A549 (cell line): Measurements from ENCODE around the gene RRH. TPM values are rescaled to one million over a fixed set of nuclear protein-coding genes. Genes with fewer than 3 reads are reported as not detected.

ENCODE experiments used
- ATAC-seq, 2 experiments: fragments of 200-7000 bp in 1 of 2; fragments of >200 bp in 1 of 2; cut with Nextera tagmentation in 1 of 2; cut with Tn5 transposase in 1 of 2; 3 replicates each; pipeline versions ENCODE4 v1.8.0 to v1.9.1; 2018 to 2020; ENCODE audit warnings: mild to moderate bottlenecking in 1 of 2, moderate library complexity in 1 of 2
- CTCF ChIA-PET: fragments of 300-600 bp; sonication (Branson Sonifier 250); formaldehyde crosslinking; extraction: SDS; loops from one replicate; lab custom pipeline; 2021; ENCODE audit warnings: antibody characterized with exemption, inconsistent platforms; lab: Yijun Ruan, JAX
- POLR2A ChIA-PET: fragments of 350-600 bp; formaldehyde crosslinking; extraction: SDS; loops from one replicate; lab custom pipeline; 2021; ENCODE audit warnings: antibody characterized with exemption, inconsistent platforms; lab: Yijun Ruan, JAX
- DNase-seq, 2 experiments: peaks; one replicate each; pipeline versions ENCODE4 v3.0.0 to v3.0.0-alpha.2; 2011 to 2016; ENCODE audit warnings: low read depth in 1 of 2, low spot score in 1 of 2
- FAIRE-seq: peaks from 2 replicates; lab custom pipeline; 2011; peaks lifted over from hg19 to GRCh38; lab: Jason Lieb, UNC
- H3K27ac ChIP-seq, 2 experiments: fragments of >200 bp; sonication (Bioruptor Twin); formaldehyde crosslinking; 3 replicates each; pipeline ENCODE4 v1.5.1; 2016 to 2017
- H3K4me1 ChIP-seq: fragments of >200 bp; sonication (Bioruptor Twin); formaldehyde crosslinking; 3 replicates; pipeline ENCODE4 v1.6.1; 2016
- H3K4me2 ChIP-seq: fragments of >200 bp; sonication (Bioruptor Twin); formaldehyde crosslinking; 3 replicates; pipeline ENCODE4 v1.6.1; 2016
- H3K4me3 ChIP-seq: fragments of >200 bp; sonication (Bioruptor Twin); formaldehyde crosslinking; 3 replicates; pipeline ENCODE4 v1.5.1; 2016
- H3K9me3 ChIP-seq: fragments of >200 bp; sonication (Bioruptor Twin); formaldehyde crosslinking; 3 replicates; pipeline ENCODE4 v1.6.1; 2016
- CHD2 ChIP-seq: fragments of 150-350 bp; IDR thresholded peaks from 2 replicates; pipeline ENCODE4 v1.6.1; 2014; ENCODE audit warnings: low read length; ENCODE audit not compliant: partially characterized antibody
- EHF ChIP-seq: fragments of 250-450 bp; sonication (Bioruptor Pico); IDR thresholded peaks from 2 replicates; pipeline ENCODE4 v1.5.0; 2020; ENCODE audit warnings: mild to moderate bottlenecking
- ESRRA ChIP-seq: fragments of 150-350 bp; IDR thresholded peaks from 2 replicates; pipeline ENCODE4 v1.6.1; 2014; ENCODE audit warnings: mild to moderate bottlenecking, low read length, borderline replicate concordance
- FOSB ChIP-seq: fragments of 250-450 bp; sonication (Bioruptor Pico); IDR thresholded peaks from 2 replicates; pipeline ENCODE4 v1.5.0; 2020; ENCODE audit warnings: mild to moderate bottlenecking, moderate library complexity
- FOXS1 ChIP-seq: fragments of 250-450 bp; sonication (Bioruptor Pico); IDR thresholded peaks from 2 replicates; pipeline ENCODE4 v1.5.0; 2020; ENCODE audit warnings: mild to moderate bottlenecking, moderate library complexity
- GATA3 ChIP-seq: IDR thresholded peaks from 2 replicates; pipeline ENCODE4 v1.6.1; 2012; ENCODE audit warnings: borderline replicate concordance
- HOXA7 ChIP-seq: fragments of 250-450 bp; sonication (Bioruptor Pico); IDR thresholded peaks from 2 replicates; pipeline ENCODE4 v1.5.0; 2020; ENCODE audit warnings: mild to moderate bottlenecking, moderate library complexity
- HOXB5 ChIP-seq: fragments of 250-450 bp; sonication (Bioruptor Pico); IDR thresholded peaks from 2 replicates; pipeline ENCODE4 v1.5.0; 2020; ENCODE audit warnings: mild to moderate bottlenecking, moderate library complexity
- MAFK ChIP-seq: fragments of 450-650 bp; IDR thresholded peaks from 2 replicates; pipeline ENCODE4 v1.6.1; 2014; ENCODE audit not compliant: partially characterized antibody
- RARB ChIP-seq: fragments of 250-450 bp; sonication (Bioruptor Pico); IDR thresholded peaks from 2 replicates; pipeline ENCODE4 v1.8.0; 2021; ENCODE audit warnings: mild to moderate bottlenecking, moderate library complexity
- RCOR1 ChIP-seq: fragments of 150-350 bp; IDR thresholded peaks from 2 replicates; pipeline ENCODE4 v1.6.1; 2014; ENCODE audit warnings: antibody characterized with exemption, low read length, low read depth
- RNF2 ChIP-seq: fragments of 200-600 bp; sonication (generic); IDR thresholded peaks from 2 replicates; pipeline ENCODE4 v1.6.1; 2016; ENCODE audit warnings: low read depth, mild to moderate bottlenecking, antibody characterized with exemption, moderate library complexity, borderline replicate concordance
- SMC3 ChIP-seq: fragments of >200 bp; sonication (Bioruptor Twin); formaldehyde crosslinking; IDR thresholded peaks from 3 replicates; pipeline ENCODE4 v1.6.1; 2018; ENCODE audit warnings: inconsistent platforms
- TFCP2L1 ChIP-seq: fragments of 250-450 bp; sonication (Bioruptor Pico); IDR thresholded peaks from 2 replicates; pipeline ENCODE4 v1.5.0; 2021; ENCODE audit warnings: mild to moderate bottlenecking
- TP53 ChIP-seq: fragments of 250-450 bp; sonication (Bioruptor Pico); IDR thresholded peaks from 2 replicates; pipeline ENCODE4 v1.5.0; 2021; ENCODE audit warnings: mild to moderate bottlenecking, moderate library complexity
- ZC3H11A ChIP-seq: fragments of 450-650 bp; IDR thresholded peaks from 2 replicates; pipeline ENCODE4 v1.6.1; 2014; ENCODE audit warnings: antibody characterized with exemption, mild to moderate bottlenecking
- WGBS: methylation state at CpG from one replicate; pipeline ENCODE4 v1.1.6; 2017; ENCODE audit errors: missing lambda C conversion rate; 5-methylcytosine and 5-hydroxymethylcytosine counted together
- polyA plus RNA-seq, 4 experiments: library from polyadenylated mRNA; depleted of rRNA in 3 of 4; stranded (reverse); fragments of >200 nt; fragmentation: RNase III in 1 of 4; extraction: RNeasy Plus Mini Kit Qiagen cat#74134 plus additional on column Dnase treatment in 1 of 4; gene quantifications; 2 replicates in 3 of 4; 3 replicates in 1 of 4; pipeline ENCODE4 v1.2.3, GENCODE V29; 2011 to 2017
- TF ChIP-seq, protein P1 (sequence below): IDR thresholded peaks from 2 replicates; pipeline ENCODE4 v1.6.1; 2012; ENCODE audit warnings: low read depth, borderline replicate concordance
- TF ChIP-seq, protein P2 (sequence below): fragments of 250-450 bp; sonication (Bioruptor Pico); IDR thresholded peaks from 2 replicates; pipeline ENCODE4 v1.5.0; 2020; ENCODE audit warnings: low read depth, mild to moderate bottlenecking, moderate library complexity

Gene RRH
- polyA plus RNA-seq, 2 of the 4 experiments (the other 2 are of a cell fraction), result 0.10 to 0.18 TPM

DNA sequence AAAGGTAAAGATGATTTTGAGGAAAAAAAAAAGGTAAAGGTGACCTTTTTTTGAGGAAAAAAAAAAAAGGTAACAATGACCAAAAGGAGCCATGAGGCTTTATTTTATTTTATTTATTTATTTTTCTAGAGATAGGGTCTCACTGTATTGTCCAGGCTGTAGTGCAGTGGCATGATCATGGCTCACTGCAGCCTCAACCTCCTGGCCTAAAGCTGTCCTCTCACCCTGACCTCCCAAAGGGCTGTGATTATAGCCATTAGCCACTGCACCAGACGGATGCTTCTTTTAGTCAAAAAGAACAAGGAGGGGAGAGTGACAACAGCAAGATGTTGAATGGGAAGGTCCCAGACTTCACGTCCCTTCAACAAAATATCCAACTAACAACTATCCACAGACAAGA is 50.6 kb downstream of the RRH start:
- TF ChIP-seq MAFK (no peak), CHD2 (no peak), TFCP2L1 (no peak), EHF (CRISPR knock-in tag) (no peak), ZC3H11A (no peak)
- no peak overlapping the region for H3K4me2 ChIP-seq
- POLR2A ChIA-PET, result no interaction called here
- ATAC-seq (no peak), FAIRE-seq (no peak), DNase-seq (no peak)
- no peaks in the 10 kb centered on the region for H3K4me1 ChIP-seq
- CTCF ChIA-PET, result no interaction called here
- no peak overlapping the region for H3K27ac ChIP-seq
- no peak overlapping the region for H3K4me3 ChIP-seq
- WGBS, result 35% methylated on average over 2 of the region's 2 CpGs
- no peaks in the 10 kb centered on the region for H3K9me3 ChIP-seq

DNA sequence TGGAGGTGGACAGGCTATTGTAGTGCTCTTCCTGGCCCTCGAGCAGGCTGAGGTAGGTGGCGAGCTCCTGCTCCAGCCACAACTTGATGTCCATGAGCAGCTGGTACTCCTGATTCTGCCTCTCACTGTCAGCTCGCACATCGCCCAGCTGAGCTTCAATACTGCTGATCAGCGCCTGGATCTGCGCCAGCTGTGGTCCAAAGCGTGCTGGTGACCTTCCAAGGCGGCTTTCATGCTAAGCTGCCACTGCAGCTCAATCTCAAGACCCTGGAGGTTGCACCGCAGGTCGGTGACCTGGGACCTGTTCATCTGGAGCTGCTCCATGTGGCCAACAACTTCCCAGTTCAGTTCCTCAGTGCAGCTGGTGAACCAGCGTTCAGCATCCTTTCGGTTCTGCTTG is 51.3 kb downstream of the RRH start:
- no peak for ATAC-seq
- no peak overlapping the region for H3K4me2 ChIP-seq
- no peak for DNase-seq
- no peak overlapping the region for H3K4me3 ChIP-seq
- H3K9me3 ChIP-seq, result no peaks in the 10 kb centered on the region
- CTCF ChIA-PET, result interaction anchor here (1.5 kb wide), 1 partner anchor 99 kb away, joined by 4 read pairs; no protein-coding TSS in a partner anchor
- TF ChIP-seq SMC3 (no peak), TP53 (no peak), ESRRA (no peak), RARB (CRISPR knock-in tag) (no peak), TFCP2L1 (no peak), HOXA7 (CRISPR knock-in tag) (no peak), RNF2 (no peak), RCOR1 (no peak), FOXS1 (CRISPR knock-in tag) (no peak), CHD2 (no peak), HOXB5 (CRISPR knock-in tag) (no peak), FOSB (CRISPR knock-in tag) (no peak)
- TF ChIP-seq, protein P1, sequence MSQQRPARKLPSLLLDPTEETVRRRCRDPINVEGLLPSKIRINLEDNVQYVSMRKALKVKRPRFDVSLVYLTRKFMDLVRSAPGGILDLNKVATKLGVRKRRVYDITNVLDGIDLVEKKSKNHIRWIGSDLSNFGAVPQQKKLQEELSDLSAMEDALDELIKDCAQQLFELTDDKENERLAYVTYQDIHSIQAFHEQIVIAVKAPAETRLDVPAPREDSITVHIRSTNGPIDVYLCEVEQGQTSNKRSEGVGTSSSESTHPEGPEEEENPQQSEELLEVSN, result no peak
- TF ChIP-seq, protein P2, sequence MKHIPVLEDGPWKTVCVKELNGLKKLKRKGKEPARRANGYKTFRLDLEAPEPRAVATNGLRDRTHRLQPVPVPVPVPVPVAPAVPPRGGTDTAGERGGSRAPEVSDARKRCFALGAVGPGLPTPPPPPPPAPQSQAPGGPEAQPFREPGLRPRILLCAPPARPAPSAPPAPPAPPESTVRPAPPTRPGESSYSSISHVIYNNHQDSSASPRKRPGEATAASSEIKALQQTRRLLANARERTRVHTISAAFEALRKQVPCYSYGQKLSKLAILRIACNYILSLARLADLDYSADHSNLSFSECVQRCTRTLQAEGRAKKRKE (CRISPR knock-in tag), result no peak
- no peaks in the 10 kb centered on the region for H3K4me1 ChIP-seq
- POLR2A ChIA-PET, result no interaction called here
- WGBS, result 65% methylated on average over 7 of the region's 12 CpGs
- H3K27ac ChIP-seq, result no peak overlapping the region
- no peak for FAIRE-seq

DNA sequence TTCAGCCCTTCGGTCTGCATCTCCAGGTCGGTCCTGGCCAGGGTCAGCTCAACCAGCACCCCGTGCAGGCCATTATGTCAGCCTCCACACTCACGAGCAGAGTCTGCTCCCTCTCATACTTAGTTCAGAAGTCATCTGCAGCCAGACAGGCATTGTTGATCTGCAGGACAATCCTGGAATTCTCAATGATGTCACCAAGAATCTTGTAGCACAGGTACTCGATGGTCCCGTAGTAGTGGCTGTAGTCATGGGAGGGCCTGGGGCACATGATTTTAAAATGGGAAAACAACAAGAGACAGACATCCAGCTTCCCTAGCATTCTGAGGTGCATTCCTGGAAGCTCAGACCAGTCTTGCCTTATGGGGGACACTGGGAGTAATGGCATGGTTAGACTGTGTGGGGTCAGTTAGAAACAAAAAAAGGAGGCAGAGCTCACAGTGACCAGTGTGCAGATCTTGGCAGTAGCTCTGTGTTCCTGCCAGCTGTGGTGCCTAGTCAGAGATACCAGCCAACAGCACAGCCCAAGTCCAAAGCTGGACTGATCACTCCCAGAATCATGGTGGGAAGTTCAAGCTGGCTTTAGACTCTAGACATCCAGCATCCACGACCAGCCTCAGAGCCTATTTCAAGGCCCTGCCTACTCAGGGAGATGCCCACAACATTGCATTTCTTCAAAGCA is 52.0 kb downstream of the RRH start:
- CTCF ChIA-PET, result interaction anchor here (1.1 to 1.5 kb wide), 2 partner anchors 10 to 99 kb away, joined by 4 read pairs; no protein-coding TSS in a partner anchor
- DNase-seq (no peak), ATAC-seq (no peak)

DNA sequence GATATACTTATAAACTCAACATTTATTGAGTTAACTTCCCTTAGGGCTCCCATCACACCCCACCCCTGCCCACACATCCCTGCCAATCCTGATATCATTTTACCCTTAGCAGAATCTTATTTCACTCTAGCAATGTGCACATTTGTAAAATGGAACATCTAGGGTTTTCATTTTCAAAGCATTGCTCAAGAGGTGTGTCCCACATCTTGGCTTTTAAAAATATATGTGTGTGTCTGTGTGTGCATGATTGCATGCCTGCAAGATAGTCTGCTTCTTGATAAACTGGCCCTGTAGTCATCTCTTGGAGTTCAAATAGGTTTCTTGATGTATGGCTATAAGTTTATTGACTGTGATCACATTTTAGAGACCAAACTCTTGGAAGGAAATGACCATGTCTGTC is 58.5 kb downstream of the RRH start:
- CTCF ChIA-PET, result no interaction called here
- ATAC-seq, result no peak
- no peak for TF ChIP-seq TFCP2L1
- FAIRE-seq, result no peak
- Histone ChIP-seq H3K4me2 (no peak overlapping the region), H3K4me1 (no peaks in the 10 kb centered on the region), H3K27ac (no peak overlapping the region), H3K9me3 (no peaks in the 10 kb centered on the region), H3K4me3 (no peak overlapping the region)
- no peak for DNase-seq
- POLR2A ChIA-PET, result no interaction called here

More for the DNA sequence above, 52.0 kb downstream of the RRH start:
- no peak for TF ChIP-seq GATA3
- Histone ChIP-seq H3K27ac (no peak overlapping the region), H3K9me3 (no peaks in the 10 kb centered on the region), H3K4me1 (no peaks in the 10 kb centered on the region), H3K4me3 (no peak overlapping the region), H3K4me2 (no peak overlapping the region)
- POLR2A ChIA-PET, result no interaction called here
- no peak for FAIRE-seq
- 70% methylated on average over 6 of the region's 7 CpGs for WGBS
